HG03342 (cell line): ENCODE results near the gene MCM5.
"Not testable (repeated sequence)": the region's sequence is repeated elsewhere in the genome, so short reads cannot be mapped to it uniquely, and the experiment has no call there.

Experiments used
- ATAC-seq: cut with Tn5 transposase; IDR thresholded peaks from one replicate; pipeline ENCODE4 v1.9.1; 2021; ENCODE audit warnings: mild to moderate bottlenecking, moderate library complexity; ENCODE audit not compliant: unreplicated experiment

Gene MCM5

DNA sequence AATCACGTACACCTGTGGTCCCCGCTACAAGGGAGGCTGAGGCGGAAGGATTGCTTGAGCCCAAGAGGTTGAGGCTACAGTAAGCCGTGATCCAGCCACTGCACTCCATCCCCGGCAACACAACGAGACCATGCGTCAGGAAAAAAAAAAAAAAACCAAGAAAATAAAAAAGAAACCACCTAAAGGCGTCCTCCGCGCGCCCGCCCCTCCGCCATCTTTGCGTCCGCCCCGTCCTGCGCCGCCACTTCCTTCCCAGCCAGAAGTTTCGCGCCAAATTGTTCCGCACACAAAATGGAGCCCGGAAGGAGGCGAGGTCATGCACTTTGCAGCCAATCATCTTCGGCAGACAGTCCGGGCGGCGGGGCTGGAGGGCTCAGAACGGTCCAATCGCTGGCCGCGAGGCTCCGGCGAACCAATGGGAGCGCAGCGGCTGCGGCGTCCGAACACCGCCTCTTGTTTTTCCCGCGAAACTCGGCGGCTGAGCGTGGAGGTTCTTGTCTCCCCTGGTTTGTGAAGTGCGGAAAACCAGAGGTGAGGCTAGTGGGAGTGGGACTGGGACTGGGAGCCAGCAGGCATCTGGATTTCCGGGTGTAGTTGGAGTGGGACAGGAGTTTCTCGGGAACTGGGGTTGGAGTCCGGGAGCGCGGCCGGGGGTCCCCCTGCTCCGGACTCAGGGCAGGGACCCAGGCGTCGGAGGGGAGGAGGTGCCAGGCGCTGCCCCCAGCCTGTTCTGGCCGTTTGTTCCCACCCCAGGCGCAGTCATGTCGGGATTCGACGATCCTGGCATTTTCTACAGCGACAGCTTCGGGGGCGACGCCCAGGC is at the start of gene MCM5:
Gene MCM5 (plus strand): TSS at position 463 of the 823 bp plus-strand sequence. CDS start 299 bp downstream, at position 762.
- peak; percentile 94 for ATAC-seq

GRCh38 chr22:35350539-35351503 is 49.1 kb upstream of the MCM5 start:
- peak; percentile 73 for ATAC-seq

DNA sequence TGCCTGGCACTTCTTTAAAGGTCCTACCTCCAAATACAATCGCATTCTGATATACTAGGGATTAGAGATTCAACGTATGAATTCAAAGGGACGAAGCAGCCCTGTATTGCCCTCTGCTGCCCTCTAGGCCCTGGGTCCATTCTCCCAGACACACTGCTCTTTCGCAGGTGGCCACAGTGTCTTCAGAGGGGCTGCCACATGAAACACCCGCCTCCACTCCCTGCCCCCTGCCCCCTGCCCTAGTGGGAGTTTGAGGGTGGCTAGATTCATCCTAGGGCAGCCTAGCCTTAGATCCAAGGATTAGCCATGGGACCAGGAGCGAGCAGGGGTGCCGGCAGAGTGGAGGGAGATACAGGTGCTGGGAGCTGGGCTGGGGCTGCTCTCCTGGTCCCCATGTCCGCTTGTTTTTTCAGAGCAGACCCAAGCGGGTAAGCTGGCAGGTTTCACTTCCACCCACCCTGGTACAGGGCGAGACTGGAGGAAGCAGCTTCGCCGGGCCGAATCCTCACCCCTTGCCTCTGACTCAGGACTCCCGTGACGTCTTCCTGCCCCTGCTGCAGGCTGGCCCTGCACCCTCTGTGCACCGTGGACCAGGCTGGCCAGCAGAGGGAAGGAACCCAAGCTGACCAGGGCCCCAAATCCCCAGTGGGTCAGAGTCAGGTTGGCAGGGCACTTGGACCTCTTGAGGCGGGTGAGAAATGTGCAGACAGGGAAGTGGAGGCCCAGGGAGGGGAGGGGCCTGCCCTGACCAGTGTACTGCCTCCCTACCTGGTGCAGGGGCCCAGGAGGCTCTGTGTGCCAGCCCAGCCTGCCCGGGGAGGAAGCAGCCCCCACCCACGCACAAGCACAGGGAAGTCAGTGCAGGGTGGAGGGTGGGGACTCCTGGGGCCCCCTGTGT is 47.5 kb upstream of the MCM5 start:
- ATAC-seq, result no peak

- no peak for ATAC-seq
These were observed 46.6 kb upstream of the MCM5 start for GRCh38 chr22:35353318-35353717.

GRCh38 chr22:35354068-35354467 is 45.9 kb upstream of the MCM5 start:
- ATAC-seq, result no peak

DNA sequence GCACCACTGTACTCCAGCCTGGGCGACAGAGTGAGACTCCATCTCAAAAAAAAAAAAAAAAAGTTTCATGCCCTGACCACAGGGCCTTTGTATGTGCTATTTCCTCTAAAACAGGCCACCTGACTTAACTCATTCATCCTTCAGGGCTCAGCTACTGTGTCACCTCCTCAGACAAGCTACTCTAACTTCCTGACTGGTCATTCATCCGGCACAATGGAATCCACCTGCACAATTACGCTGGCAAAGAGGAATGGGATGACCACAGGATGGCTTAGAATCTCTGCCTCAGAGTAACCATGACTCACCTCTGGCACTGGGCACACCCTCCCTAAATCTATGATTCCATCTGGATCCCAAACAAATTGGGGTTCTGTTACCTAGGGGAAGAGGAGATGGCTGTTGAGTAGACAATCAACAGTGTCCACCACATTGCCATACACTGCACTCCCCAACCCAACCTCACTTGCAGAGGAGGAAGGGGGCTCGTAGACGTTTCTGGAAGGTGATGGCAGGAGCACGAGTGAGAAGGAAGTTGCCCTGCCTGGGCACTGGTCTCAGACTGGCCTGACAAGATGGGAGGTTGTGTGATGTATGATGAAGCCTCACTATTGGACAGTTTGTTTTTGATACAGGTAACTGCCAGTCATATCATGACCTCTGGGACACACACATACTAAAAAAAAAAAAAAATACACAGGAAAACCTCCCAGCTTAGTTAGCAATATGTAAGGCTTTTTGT is 41.9 kb upstream of the MCM5 start:
- ATAC-seq, result no peak

DNA sequence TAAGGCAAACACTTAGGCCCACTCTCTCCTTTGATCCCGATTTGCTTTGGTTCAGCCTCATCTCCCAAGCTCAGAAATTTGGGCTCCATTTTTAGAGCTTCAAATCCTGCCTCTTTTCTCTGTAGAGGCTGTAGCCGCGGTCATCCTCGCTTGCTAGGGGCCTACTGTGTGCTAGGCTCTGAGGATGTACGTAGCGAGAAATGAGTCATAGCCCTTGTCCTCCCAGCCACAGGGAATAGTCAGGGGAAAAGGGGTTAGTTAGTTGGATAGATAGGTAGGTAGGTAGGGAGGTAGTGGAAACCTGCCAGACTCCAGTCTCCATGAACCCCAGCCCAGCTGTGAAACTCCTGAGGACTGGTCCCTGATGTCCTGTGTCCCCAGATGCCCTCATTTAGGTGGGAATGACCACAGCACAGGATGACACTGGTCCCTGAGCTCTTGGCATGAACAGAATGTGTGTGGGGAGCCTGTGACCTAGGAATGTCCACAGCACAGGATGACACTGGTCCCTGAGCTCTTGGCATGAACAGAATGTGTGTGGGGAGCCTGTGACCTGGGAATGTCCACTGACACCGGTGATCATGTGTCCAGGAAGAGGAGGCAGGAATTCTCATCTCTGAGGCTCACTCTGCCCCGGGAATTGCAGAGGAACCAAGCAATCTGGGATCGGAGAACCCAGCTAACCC is 40.4 kb upstream of the MCM5 start:
- no peak for ATAC-seq

DNA sequence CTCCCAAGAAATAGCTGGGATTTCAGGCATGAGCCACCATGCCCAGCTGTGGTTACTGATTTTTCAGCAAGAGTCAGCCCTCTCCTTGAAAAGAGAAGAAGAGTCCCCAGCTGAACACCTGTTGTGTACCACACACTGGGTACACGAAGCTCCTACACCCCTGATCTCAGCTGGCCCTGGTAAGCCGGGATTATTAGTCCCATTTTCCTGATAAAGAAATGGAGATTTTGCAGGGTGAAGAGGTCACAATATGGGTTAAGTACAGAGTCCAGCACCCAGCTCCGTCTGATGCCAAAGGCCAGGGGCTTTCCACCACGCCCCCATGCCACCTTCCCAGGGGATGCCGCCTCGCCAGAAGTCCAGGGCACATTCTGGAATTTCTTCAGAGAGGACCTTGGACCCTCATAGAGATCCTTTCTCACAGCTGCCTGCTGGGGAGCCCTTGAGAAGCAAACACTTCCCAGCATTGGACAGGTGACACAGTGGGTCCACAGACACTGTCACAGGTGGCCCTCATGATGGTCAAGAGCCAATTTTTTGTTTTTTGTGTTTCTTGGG is 38.9 kb upstream of the MCM5 start:
- ATAC-seq, result no peak

DNA sequence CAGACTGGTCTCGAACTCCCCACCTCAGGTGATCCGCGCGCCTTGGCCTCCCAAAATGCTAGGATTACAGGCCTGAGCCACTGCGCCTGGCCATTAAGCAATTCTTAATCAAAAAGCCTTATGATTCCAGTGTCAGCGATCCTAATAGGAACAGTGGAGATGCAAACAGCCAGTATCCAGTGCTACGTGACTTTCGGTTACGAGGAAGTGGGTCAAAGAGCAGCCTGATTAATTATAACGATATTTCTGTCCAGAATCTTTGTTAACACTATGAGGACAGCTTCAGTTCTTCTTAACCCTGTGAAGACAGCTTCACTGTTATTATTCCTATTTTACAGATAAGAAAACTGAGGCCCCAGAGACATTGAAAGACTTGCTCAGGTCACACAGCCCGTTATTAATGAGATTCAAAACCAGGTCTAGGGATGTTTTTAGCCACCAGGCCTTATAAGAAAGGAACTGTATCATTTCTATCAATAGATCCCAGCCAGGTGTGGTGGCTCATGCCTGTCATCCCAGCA is 36.3 kb upstream of the MCM5 start:
- no peak for ATAC-seq

DNA sequence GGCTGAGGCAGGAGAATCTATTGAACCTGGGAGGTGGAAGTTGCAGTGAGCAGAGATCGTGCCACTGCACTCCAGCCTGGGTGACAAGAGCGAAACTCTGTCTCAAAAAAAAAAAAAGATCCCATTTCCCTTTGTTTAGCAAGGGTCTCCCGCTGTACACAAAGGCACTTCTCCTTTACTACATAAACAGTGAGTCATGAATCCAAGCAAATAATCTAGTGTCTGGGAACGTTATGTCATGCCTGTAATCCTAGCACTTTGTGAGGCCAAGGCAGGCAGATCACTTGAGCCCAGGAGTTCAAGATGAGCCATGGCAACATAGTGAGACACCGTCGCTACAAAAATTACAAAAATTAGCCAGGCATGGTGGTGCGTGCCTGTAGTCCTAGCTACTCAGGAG is 35.7 kb upstream of the MCM5 start:
- not testable (repeated sequence) for ATAC-seq

DNA sequence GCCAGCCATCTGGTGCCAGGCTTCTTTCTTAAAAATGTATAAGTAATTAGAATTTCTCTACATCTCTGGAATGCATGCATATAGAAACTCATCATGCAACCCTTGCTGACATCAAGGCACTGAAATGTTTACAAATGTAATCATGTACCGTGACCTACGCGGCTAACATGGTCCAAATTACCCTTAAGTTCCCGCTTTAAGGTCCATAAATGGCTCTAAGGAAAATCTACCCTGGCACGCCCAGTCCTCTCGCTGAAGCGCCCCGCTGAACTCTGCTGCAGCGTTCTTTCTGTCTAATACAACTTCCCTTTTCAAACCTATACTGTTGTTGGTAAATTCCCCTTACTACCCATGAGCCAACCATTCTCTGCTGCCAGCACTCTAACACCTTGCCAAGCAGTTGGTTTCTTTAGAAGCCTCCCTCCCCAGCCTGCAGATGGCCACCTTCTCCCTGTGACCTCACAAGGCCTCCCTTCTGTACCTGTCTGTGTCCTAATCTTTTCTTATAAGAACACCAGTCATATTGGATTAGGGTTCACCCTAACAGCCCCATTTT is 32.5 kb upstream of the MCM5 start:
- ATAC-seq, result no peak

GRCh38 chr22:35368386-35368785 is 31.6 kb upstream of the MCM5 start:
- no peak for ATAC-seq

- ATAC-seq, result no peak
These were observed 29.9 kb upstream of the MCM5 start for GRCh38 chr22:35369996-35370395.

GRCh38 chr22:35373781-35374180 is 26.2 kb upstream of the MCM5 start:
- no peak for ATAC-seq

- no peak for ATAC-seq
These were observed 24.9 kb upstream of the MCM5 start for GRCh38 chr22:35375031-35375430.

- ATAC-seq, result no peak
These were observed 24.4 kb upstream of the MCM5 start for GRCh38 chr22:35375526-35375925.

DNA sequence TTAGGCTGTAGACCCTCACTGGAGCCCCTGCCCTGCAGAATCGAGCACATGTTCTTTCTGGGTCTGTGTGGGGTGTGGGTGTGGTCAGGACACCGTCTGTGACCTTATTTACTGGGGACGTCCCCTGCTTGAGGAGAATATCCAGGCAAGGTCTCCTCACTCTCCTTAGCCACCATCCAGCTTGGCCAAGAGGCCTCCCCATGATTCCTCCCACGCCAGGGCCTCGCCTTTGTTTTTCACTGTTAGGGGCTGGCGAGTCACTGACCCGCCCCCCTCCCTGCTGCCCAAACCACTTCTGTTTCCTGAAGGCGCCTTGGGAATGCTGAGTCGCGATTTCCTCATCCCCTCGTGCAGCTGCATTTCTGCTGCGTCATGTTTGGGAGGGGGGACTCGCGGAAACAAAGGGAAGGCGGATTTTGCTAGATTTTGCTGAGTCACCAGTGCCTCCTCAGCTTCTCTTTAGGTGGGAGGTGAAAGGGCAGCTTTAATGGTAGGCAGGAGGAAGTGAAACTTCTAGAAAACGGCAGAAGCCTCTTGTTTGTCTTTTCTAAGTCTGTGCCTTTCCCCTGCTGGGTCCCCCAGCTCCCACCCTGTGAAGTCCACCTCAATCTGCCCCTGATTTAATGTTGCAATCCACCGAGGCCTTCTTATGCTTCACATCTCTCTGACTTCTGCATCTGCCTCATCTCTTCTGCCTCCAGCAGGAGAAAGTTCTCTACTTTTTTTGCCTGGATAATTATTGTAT is 23.0 kb upstream of the MCM5 start:
- ATAC-seq, result peak; percentile 64

DNA sequence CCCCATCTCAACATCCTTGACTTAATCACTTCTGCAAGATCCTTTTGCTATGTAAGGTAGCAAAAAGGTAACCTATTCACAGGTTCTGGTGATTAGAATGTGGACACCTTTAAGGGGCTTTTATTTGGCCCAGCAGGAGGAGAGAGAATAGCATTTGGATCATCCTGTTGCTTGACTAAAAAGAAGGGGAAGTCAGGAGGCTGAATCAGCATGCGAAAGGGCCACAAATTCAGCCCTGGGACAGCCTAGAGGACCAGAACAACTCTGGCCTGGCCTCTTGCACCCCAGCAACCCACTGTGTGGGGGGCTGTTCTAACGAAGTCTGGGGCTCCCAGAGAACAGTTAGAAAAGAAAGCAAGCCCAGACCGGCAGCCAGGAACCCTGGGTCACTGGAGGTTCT is 22.2 kb upstream of the MCM5 start:
- ATAC-seq, result no peak
